Raji (cell line): ENCODE results near the gene NT5C.

Experiments
- POLR2A ChIP-seq: IDR thresholded peaks from 2 replicates; pipeline ENCODE4 v1.6.1; 2011; ENCODE audit warnings: low read depth, low read length, control low read depth; ENCODE audit not compliant: insufficient read depth

Gene NT5C

GRCh38 chr17:75086496-75087181 is 44.9 kb downstream of the NT5C start:
- no peak for TF ChIP-seq POLR2A

DNA sequence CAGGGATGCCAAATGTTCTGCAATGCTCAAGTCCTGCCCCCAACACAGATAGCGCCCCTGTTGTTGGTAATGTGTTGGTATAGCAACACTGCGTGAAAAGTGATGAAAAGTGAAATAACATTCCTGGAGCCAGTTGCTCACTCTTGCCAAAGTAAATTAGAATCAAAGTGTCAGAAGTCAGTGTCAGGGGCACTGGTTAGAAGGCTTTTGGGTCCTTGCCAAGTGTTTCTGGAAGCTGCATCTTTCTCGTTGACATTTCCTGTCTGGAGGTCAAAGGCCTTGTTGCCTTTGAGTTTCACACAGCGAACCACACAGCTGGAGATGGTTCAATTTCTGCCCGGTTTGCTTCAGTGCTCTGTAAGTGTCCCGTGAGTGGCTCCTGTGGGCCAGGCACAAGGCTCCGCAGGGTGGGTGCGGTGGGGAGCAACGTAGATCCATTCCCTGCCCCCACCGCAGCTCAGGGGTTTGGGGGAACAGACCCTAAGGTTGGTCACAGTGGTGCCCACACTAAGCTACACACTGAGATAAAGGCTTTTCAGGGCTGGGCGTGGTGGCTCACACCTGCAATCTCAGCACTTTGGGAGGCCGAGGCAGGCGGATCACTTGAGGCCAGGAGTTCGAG is 47.4 kb downstream of the NT5C start:
- TF ChIP-seq POLR2A = no peak

GRCh38 chr17:75082683-75083082 is 48.9 kb downstream of the NT5C start:
- no peak for TF ChIP-seq POLR2A

DNA sequence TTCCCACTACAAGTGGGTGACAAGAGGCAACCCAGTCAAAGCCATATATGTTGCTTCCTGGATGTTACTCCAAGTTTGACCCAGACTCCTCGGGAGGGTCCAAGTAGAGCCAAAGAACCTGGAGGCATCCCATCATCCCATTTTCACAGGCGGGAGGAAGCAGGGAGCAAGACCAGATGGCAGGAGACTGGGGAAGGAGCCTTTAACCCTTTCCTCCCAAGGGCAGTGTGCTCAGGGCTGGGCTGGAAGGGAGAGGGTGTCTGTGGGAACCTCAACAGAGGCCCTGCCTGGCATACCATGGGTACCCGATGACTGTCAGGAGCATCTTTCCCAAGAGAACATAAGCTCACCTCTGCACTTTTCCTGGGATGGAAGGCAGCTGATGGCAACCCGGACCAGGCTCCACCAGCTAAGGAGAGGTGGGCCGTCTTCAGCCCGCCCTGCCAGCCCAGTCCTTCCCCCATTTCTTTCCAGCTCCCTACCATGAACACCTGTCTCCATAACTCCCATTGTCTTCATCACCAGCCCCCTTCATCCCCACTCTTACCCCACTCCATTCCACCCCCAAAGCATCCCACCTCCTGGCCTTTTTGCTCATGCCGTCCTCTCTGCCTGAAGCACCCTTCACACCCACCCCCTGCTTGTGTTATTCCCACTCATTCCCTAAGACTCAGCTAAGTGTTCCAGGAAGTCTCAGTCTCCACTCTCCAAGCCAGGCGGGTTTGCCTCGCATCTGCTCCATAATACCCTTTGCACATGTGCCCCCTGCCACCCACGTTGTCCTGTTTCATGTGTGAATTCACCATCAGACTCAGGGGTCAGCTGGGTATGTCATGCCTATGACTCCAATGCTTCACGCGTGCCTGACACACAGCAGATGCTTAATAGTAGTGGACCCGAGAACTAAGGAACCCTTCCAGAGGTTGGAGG is 49.7 kb downstream of the NT5C start:
- no peak for TF ChIP-seq POLR2A
